GM12874 (cell line): ENCODE measurements around the gene PACS2.

Experiments used
- CTCF ChIP-seq: IDR thresholded peaks from 2 replicates; pipeline ENCODE4 v1.5.1; 2011; ENCODE audit warnings: low read depth, mild to moderate bottlenecking, control low read depth, low read length, moderate library complexity; ENCODE audit not compliant: insufficient read depth

PACS2 gene

GRCh38 chr14:105425823-105426247 lies 111.3 kb downstream of the PACS2 start:
- no peak for TF ChIP-seq CTCF

GRCh38 chr14:105426416-105427130 lies 112.0 kb downstream of the PACS2 start:
- TF ChIP-seq CTCF: no peak

- TF ChIP-seq CTCF: no peak
Measured at GRCh38 chr14:105427412-105427811, 112.9 kb downstream of the PACS2 start.

DNA sequence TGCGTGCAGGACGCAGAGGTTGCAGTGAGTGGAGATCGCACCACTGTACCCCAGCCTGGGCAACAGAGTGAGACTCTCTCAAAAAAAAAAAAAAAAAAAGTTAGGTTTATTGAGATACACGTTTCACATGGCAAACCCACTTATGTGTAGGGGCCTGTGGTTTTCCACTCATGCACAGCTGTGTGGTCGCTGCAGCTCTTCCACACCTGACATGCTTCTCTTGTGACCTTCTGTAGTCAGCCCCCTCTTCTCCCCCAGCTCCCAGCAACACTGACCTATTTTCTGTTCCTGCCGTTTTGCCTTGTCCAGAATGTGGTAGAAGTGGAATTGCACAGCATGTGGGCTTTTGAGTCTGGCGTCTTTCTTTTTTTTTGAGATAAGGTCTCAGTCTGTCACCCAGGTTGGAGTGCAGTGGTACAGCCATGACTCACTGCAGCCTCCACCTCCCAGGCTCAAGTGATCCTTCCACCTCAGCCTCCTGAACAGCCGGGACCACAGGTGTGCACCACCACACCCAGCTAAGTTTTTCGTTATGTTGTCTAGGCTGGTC lies 113.5 kb downstream of the PACS2 start:
- TF ChIP-seq CTCF: no peak

- TF ChIP-seq CTCF: no peak
Measured at GRCh38 chr14:105430042-105430441, 115.5 kb downstream of the PACS2 start.

- TF ChIP-seq CTCF: no peak
Measured at GRCh38 chr14:105430565-105430964, 116.0 kb downstream of the PACS2 start.

- no peak for TF ChIP-seq CTCF
Measured at GRCh38 chr14:105431256-105431655, 116.7 kb downstream of the PACS2 start.
